Activated CD8-positive, alpha-beta memory T cell treated with anti-CD3 and anti-CD28 coated beads for 48 hours (primary cell): Measurements from ENCODE around the gene COL23A1.

Experiments
- DNase-seq, 3 experiments: peaks; one replicate each; pipeline ENCODE4 v3.0.0-alpha.2; 2020; ENCODE audit warnings: low read depth in 2 of 3, low spot score in 2 of 3

COL23A1 gene

GRCh38 chr5:178439493-178440180 lies 150.6 kb downstream of the COL23A1 start:
- DNase-seq, result no peak

GRCh38 chr5:178438796-178439195 lies 151.4 kb downstream of the COL23A1 start:
- DNase-seq, result no peak

- no peak for DNase-seq
Measured at GRCh38 chr5:178437386-178438075, 152.7 kb downstream of the COL23A1 start.

GRCh38 chr5:178436326-178436940 lies 153.8 kb downstream of the COL23A1 start:
- DNase-seq, result no peak

- no peak for DNase-seq
Measured at GRCh38 chr5:178435321-178436238, 154.6 kb downstream of the COL23A1 start.

- no peak for DNase-seq
Measured at GRCh38 chr5:178434851-178435250, 155.3 kb downstream of the COL23A1 start.

GRCh38 chr5:178434016-178434761 lies 156.0 kb downstream of the COL23A1 start:
- DNase-seq, result no peak

- DNase-seq, result no peak
Measured at GRCh38 chr5:178433273-178433775, 156.9 kb downstream of the COL23A1 start.

GRCh38 chr5:178432421-178433272 lies 157.5 kb downstream of the COL23A1 start:
- DNase-seq, result no peak

GRCh38 chr5:178431782-178432165 lies 158.4 kb downstream of the COL23A1 start:
- DNase-seq, result no peak

GRCh38 chr5:178431063-178431781 lies 159.0 kb downstream of the COL23A1 start:
- no peak for DNase-seq

GRCh38 chr5:178430186-178431062 lies 159.8 kb downstream of the COL23A1 start:
- DNase-seq, result no peak

- DNase-seq, result no peak
Measured at GRCh38 chr5:178429491-178430185, 160.6 kb downstream of the COL23A1 start.

- no peak for DNase-seq
Measured at GRCh38 chr5:178429156-178429468, 161.1 kb downstream of the COL23A1 start.

GRCh38 chr5:178428341-178429155 lies 161.6 kb downstream of the COL23A1 start:
- no peak for DNase-seq

GRCh38 chr5:178427576-178428197 lies 162.5 kb downstream of the COL23A1 start:
- no peak for DNase-seq
